Measurements from ENCODE around the gene MTO1.
"Not testable (repeated sequence)": the region's sequence is repeated elsewhere in the genome, so short reads cannot be mapped to it uniquely, and the experiment has no call there.

Gene MTO1, protein sequence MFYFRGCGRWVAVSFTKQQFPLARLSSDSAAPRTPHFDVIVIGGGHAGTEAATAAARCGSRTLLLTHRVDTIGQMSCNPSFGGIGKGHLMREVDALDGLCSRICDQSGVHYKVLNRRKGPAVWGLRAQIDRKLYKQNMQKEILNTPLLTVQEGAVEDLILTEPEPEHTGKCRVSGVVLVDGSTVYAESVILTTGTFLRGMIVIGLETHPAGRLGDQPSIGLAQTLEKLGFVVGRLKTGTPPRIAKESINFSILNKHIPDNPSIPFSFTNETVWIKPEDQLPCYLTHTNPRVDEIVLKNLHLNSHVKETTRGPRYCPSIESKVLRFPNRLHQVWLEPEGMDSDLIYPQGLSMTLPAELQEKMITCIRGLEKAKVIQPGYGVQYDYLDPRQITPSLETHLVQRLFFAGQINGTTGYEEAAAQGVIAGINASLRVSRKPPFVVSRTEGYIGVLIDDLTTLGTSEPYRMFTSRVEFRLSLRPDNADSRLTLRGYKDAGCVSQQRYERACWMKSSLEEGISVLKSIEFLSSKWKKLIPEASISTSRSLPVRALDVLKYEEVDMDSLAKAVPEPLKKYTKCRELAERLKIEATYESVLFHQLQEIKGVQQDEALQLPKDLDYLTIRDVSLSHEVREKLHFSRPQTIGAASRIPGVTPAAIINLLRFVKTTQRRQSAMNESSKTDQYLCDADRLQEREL

DNA sequence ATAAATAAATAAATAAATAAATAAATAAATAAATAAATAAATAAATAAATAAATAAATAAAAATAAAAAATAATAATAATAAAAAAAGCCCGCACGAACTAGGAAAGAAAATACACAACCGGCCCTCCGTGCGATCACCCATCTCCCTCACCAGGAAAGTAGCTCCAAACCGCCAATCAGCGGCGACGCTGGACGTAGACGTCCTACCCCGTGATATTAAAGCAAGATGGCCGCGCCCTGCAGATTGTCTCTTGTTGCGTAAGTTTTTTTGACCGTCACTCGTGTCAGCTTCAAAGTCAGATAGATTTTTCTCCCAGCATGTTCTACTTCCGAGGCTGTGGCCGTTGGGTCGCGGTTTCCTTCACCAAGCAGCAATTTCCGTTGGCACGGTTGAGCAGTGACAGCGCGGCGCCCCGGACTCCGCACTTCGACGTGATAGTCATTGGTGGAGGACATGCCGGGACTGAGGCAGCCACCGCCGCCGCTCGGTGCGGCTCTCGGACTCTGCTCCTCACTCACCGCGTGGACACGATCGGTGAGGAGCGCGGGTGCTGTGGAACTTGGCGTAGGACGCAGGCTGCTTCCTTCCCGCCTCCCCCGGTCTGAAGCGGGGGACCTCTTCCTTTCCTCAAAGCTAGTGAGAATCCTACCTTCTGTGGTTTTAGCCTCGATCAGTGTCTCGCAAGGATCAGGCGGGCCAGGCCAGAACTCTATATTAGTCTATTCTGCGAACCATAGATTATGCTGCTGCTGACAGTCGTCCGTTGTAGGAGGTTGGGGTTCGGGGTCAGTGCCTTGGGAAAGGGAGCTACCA lies at the start of gene MTO1:
TSS of gene MTO1 (plus strand) at position 201 of the 814 bp plus-strand sequence. CDS start at position 319, 118 bp downstream.
- peak; percentile 78 for DNase-seq

DNA sequence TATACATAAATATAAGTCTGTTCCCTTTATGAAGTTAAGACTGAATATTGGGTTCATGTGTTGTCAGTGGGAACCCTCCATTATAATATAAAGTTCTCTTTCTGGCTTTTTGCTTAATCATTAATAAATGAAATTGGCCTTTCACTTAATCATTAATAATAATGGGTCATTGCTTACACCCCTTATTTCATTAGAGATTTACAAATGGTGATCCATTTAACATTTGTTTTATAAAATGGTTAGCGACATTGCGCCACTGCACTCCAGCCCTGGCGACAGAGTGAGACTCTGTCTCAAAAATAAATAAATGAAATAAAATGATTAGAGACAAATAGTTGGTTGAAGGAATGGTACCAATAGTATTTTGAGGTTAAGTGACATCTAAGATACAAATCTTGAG lies 48.4 kb upstream of the MTO1 start:
- DNase-seq = no peak

DNA sequence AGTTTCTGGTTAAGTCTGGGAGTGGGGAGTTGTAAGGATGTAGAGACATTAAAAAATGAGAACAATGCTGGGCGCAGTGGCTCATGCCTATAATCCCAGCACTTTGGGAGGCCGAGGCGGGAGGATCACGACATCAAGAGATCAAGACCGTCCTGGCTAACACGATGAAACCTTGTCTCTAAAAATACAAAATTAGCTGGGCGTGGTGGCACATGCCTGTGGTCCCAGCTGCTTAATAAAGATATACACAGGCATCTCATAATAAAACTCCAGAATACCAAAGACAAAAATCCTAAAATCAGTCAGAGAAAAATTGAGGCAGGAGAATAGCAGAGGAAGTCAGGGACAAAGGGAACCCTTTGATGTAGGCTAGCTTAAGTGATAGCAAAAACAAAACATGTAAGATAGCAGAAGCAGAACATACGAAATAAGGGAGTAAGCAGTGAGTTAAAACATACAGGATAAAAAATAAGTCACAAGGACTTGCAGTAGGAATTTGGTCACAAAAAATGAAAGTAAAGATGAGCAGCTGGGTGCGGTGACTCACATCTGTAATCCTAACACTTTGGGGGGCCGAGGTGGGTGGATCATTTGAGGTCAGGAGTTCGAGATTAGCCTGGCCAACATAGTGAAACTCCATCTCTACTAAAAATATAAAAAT lies 43.3 kb upstream of the MTO1 start:
- DNase-seq = no peak

DNA sequence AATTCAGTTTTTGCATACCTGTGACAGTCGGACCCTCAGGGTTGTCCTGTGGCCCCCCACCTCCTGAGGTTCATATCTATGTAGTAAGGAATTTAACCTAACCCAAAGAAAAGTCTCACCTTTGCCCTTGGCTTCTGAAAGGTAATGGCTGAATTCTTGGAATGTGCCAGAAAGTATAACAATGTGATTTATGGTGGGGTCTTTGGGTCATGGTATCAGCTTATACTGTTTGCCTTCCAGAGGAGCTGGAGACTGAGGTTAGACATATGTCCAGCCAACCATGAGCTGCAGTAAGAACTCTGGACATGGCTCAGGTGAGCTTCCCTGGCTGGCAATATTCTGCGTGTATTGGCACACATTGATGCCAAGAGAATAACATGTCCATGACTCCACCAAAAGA lies 40.0 kb upstream of the MTO1 start:
- no peak for DNase-seq

DNA sequence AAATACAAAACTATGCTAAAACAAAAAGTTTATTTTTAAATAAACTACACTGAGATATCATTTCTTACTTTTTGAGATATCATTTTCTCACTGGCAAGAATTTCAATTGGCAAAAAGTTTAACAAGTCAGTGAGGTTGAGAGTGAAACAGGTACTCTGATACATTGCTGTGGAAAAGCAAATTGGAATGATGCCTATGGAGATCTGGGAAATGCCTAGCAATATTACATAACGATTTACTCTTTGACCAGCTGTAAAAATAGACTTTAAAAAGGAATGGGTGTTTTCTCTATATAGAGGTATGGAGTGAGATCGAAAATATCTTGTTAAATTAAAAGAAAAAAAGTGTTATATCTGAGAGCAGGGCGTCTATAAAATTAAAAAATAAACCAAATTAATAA lies 26.3 kb upstream of the MTO1 start:
- DNase-seq = no peak

DNA sequence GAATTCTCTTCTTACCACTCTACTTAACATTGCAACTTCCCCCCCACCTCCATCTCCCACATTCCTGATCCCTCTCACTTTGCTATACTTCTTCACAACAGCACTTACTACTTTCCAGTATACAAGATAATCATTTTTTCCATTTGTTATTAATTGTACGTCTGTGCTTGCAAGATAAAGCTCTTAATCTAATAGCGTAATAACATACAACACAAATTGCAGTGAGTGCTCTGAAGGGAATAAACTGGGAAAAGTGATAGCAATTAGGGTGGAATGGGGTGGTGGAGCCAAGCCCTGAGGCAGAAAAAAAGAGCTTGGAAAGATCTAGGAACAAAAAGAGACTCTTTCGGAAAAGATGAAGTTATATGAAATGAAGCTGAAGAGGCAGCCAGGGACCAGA lies 18.0 kb upstream of the MTO1 start:
- no peak for DNase-seq

DNA sequence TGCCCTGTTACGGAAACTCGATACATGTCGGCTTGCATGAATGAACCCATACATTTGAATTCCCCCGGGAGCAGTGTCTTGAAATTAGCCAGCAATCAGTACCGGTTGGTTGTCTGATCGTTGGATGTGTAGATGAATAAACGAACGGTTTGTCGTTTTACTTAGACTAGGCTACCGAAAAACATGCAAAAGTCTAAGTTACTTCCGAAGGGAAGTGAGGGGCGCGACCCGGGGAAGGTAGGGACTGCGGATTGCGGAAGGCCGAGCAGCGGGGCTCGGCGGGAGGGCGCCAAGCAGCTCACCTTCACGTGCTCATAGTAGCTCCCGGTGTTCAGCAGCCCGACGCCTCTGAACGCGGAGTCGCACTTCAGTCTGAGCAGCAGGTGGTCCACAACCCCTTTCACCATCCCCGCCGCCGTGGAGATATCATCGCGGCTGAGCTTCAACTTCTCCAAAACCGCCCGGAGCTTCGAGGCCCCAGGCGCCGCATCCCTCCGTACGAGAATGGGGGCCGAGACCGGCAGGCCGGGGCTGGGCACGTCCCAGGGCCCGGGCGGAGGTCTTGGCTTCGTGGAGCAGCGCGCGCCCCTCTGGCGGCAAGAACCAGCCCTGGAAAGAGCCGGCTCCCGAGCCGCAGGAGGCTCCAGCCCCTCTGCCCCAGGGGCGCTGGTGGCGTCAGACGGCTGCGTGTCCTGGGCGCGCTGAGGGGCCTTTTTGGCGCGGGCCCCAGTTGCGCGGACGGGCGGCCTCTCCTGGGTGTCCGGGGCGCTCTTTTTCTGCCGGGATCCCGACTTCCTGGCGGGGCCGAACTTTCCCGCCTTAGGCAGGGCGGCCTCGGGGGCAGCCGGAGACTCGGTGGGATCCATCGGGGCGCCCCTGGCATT lies 10.1 kb upstream of the MTO1 start:
- DNase-seq = peak; percentile 7

DNA sequence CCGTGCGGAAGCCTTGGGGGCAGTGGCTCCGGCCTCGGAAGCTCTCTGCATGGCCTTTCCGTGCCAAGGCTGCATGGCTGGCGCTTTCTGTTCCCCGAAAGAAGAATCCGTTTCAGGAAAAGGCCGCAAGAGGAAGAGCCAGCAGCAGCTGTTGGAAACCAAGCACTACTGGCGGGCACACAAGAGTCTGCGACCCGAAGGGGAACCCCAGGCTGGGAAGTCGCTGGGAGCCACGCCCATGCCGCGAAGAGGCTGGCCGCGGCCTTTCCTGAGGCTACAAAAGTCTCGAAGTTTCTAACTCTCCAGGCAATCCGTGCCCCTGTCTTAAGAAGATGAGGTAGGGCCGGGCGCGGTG lies 9.5 kb upstream of the MTO1 start, which contains the start of gene CGAS:
TSS of gene CGAS (minus strand) at position 191 of the 355 bp plus-strand sequence. CDS start at position 75, 116 bp downstream.
- no peak for DNase-seq

DNA sequence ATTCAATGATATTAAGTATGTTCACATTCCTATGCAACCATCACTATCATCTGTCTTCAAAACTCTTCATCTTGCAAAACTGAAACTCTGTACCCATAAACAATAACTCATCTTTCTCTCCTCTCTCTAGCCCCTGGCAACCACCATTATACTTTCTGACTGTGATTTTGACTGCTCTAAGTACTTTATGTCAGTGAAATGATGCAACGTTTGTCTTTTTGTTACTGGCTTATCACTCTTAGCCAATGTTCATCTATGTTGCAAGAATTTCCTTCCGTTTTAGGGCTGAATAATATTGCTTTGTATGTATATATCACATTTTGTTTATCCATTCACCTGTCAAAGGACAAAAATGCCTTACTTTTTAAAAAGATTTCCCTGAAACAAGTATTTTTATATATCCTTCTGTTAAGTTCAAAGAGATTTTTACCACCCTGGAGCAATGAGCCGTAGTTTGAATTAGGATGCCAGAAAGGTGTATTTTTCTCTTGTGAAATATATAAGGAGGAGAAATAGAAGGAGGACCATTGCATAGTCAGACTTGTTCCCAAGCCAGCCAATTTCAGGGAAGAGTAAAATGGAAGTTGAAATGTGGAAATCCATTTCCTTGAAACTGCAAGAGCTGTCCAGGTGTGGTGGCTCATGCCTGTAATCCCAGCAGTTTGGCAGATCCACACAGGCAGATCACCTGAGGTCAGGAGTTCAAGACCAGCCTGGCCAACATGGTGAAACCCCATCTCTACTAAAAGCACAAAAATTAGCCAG lies 5.5 kb upstream of the MTO1 start:
- DNase-seq = no peak

DNA sequence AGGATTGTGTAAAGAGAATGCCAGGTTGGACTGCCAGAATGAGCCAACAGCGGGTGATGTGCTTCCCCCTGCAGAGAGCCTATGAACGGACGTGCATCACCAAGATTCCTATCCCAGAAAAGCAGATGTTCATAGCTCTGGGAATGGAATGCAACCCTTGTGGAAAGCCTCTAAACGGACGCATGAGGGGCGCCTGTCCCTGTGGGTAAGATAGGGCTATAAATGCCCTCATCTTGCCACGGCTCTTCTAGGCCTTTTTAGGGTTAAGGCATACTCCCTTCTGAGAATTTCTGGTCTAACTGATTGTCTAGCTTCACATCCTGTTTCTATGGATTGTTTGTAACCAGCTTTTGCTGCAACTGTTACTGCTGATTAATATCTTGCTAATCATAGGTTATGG lies 2.1 kb upstream of the MTO1 start:
- DNase-seq = not testable (repeated sequence)

DNA sequence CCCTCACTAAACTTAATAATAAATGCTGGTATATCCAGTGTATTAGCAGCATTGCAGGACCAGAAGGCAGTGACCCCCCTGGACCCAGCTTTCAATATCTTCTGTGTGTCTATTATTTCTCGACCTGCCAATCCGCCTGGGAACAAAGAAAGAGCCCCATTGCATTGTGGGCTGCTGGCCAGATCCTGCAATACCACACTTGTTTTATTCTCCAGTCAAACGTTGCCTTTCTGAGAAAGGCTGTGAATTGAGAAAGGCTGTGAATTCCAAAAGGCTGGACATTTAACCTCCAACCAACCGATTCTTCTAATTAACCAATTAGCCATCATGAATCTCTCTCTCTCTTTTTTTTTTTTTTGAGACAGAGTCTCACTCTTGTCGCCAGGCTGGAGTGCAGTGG lies 1.5 kb upstream of the MTO1 start:
- no peak for DNase-seq

DNA sequence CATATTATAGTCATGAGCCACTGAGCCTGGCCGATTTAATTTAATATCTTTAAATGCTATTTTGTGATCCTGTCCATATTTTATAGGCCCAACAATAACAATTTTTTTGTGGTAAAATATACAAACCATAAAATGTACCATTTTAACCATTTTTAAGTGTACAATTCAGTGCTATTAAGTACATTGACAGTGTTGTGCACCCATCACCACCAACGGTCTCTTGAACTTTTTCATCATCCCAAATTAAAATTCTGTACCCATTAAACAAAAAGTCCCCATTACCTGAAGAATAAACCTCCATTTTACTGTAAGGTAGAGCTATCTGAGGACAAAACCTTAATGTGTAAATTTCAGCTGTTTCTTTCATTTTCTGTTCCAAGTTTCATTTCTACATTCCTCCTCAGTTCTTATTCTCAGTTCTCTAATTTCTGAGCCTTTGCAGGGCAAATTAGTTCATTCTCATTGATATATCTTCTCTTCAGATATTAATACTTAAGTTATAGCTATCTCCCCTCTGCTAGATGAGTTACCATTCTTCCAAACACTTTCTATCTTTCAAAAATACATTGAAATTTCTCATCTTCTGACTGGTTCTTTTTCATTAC lies 10.3 kb downstream of the MTO1 start:
- no peak for DNase-seq

DNA sequence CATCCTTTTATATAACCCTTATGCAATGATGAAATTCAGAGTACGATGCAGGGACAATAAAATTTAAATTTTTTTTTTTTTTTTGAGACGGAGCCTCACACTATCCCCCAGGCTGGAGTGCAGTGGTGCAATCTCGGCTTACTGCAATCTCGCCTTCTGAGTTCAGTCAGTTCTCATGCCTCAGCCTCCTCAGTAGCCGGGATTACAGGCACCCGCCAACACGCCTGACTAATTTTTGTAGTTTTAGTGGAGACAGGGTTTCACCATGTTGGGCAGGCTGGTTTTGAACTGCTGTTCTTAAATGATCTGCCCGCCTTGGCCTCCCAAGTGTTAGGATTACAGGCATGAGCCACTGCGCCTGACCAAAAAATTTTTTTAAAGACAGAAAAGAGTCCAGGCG lies 15.2 kb downstream of the MTO1 start:
- no peak for DNase-seq

DNA sequence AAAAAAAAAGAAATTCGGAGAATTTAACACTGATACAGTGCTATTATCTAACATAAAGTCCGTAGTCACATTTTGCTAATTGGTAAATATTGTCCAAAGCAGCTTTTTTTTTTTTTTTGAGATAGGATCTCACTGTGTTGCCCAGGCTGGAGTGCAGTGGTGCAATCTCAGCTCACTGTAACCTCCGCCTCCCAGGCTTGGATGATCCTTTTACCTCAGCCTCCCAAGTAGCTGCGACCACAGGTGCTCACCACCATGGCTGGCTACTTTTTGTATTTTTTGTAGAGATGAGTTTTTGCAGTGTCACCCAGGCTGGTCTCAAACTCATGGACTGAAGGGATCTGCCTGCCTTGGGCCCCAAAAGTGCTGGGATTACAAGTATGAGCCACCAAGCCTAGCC lies 15.9 kb downstream of the MTO1 start:
- DNase-seq = no peak

DNA sequence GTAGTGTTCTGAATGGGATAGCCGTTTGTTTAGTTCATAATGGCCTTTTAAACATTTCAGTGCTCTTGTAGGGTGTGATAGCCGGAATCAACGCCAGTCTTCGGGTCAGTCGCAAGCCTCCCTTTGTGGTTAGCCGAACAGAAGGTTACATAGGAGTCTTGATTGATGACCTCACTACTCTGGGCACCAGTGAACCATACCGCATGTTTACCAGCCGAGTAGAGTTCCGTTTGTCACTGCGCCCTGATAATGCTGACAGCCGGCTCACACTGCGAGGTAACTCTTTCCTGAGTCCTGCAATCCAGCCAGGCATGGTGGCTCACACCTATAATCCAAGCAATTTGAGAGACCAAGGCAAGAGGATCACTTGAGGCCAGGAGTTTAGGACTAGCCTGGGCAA lies 20.4 kb downstream of the MTO1 start:
- DNase-seq = no peak

DNA sequence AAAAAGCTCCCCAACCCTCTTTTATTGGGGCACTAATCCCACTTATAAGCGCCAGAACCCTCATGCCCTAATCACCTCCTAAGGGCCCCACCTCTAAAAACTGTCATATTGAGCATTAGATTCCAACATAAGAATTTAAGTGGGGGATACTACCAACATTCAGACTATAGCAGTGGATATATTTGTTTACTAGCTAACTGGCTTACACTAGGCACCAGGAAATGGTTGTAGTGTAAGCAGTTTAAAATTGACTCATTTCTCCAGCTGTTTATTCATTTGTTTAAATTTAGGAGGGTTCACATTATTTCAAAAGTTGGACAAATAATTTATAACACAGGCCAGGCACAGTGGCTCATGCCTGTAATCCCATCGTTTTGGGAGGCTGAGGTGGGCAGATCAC lies 22.9 kb downstream of the MTO1 start:
- DNase-seq = no peak

DNA sequence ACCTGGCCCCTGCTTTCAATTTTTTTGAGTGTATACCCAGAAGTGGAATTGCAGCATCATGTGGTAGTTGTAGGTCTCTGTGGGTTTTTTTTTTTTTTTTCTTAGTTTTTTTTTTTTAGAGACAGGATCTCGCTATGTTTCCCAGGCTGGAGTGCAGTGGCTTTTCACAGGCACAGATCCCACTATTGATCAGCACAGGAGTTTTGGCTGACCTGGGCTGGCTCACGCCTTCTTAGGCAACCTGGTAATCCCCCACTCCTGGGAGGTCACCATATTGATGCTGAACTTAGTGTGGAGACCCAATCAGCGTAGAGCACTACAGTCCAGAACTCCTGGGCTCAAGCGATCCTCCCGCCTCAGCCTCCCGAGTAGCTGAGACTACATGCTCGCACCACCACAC lies 25.9 kb downstream of the MTO1 start:
- DNase-seq = no peak

DNA sequence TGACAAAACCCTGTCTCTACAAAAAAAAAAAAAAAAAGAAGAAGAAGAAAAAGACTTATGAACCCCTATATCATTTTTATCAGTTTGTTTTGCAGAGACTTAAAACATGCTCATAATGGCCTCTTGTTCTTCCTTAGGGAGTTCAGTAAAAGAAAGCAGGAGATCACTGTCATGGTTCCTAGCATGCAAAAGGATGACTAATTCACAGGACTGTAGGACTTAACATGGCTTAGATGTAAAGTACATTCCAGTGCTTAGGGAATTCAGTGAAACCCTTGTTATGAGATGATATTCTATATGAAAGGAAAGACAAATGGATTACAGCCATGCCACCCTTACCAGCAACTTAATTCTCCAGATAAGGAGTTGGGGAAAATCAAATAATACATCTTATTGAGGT lies 29.8 kb downstream of the MTO1 start:
- DNase-seq = no peak

DNA sequence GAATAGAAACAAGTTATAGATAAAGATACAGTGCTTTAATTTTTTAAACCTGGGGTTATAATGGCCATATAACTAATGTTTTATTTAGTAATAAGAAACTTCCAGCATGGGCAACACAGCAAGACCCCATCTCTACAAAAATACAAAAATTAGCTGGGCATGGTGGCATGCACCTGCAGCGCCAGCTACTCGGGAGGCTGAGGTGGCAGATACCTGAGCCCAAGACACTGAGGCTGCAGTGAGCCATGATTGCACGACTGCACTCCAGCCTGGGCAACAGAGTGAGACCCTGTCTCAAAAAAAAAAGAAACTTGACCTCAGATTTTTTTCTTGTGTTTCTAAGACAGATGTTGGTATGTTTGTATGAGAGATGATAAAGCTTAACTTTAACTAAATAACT lies 36.4 kb downstream of the MTO1 start:
- no peak for DNase-seq

DNA sequence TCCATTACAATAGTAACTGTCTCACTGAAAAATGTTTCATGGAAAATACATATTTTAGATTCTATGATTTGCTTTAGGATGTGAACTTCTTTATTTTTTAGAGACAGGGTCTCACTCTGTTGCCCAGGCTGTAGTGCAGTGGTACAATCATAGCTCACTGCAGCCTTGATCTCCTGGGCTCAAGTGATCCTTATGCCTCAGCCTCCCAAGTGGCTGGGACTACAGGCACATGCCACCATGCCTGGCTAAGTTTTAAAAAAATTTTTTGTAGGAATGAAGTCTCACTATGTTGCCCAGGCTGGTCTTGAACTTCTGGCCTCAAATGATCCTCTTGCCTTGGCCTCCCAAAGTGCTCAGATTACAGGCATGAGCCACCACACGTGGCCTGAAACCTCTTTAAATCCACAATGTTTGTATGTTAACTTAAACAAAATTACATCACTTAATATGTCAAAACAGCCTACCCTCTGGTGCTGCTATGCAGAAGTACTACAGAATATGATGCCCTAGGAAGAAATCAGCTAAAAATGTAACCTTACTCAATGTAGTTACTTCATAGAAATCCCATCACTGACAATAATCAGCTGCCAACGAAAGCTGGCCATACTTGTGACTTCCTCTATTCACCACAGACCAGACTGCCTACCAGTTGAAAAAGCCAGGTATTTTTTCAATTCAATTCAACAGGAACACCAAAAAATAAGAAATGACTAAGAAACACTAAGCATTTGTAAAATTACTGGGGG lies 41.7 kb downstream of the MTO1 start:
- DNase-seq = no peak
